ENCODE data around the gene KCNA10.

- no peak for TF ChIP-seq CTCF (conservative IDR thresholded peaks at IDR 0.05; ENCODE audit: low read depth in 2 of 2)
- no peak for TF ChIP-seq STAT1 (IDR thresholded peaks at IDR 0.05; ENCODE audit: unreplicated experiment)
- no peak for TF ChIP-seq POLR2AphosphoS5 (IDR thresholded peaks at IDR 0.05; ENCODE audit: low read depth)
- no peak for TF ChIP-seq REST (IDR thresholded peaks at IDR 0.05; ENCODE audit: unreplicated experiment)
- TF ChIP-seq ZNF462 (CRISPR knock-in tag; IDR thresholded peaks at IDR 0.05) = no peak
- no peak for TF ChIP-seq EZH2 (IDR thresholded peaks at IDR 0.05; ENCODE audit: low read depth, unreplicated experiment)
- TF ChIP-seq CREB1 (CRISPR knock-in tag; IDR thresholded peaks at IDR 0.05; ENCODE audit: low read depth) = no peak
- no peak for TF ChIP-seq EZH2phosphoT487 (IDR thresholded peaks at IDR 0.05; ENCODE audit: unreplicated experiment)
- TF ChIP-seq ZNF114 (CRISPR knock-in tag; IDR thresholded peaks at IDR 0.05) = no peak
- no peak for TF ChIP-seq ZNF331 (CRISPR knock-in tag; IDR thresholded peaks at IDR 0.05; ENCODE audit: low read depth)
- no peak for TF ChIP-seq JUNB (IDR thresholded peaks at IDR 0.05; ENCODE audit: unreplicated experiment)
- no peak for TF ChIP-seq NANOG (IDR thresholded peaks at IDR 0.05; ENCODE audit: borderline replicate concordance)
These were observed 23.0 kb upstream of the KCNA10 start for GRCh38 chr1:110541906-110542395.
